Activated gamma-delta T cell treated with Interleukin-2 at 50 U/mL for 16 hours (primary cell): Measurements from ENCODE around the gene STARD13.

Source experiments
- DNase-seq: peaks from one replicate; pipeline ENCODE4 v3.0.0-alpha.2; 2020

Gene STARD13

GRCh38 chr13:33274264-33274663 lies 11.3 kb downstream of the STARD13 start:
- no peak for DNase-seq

DNA sequence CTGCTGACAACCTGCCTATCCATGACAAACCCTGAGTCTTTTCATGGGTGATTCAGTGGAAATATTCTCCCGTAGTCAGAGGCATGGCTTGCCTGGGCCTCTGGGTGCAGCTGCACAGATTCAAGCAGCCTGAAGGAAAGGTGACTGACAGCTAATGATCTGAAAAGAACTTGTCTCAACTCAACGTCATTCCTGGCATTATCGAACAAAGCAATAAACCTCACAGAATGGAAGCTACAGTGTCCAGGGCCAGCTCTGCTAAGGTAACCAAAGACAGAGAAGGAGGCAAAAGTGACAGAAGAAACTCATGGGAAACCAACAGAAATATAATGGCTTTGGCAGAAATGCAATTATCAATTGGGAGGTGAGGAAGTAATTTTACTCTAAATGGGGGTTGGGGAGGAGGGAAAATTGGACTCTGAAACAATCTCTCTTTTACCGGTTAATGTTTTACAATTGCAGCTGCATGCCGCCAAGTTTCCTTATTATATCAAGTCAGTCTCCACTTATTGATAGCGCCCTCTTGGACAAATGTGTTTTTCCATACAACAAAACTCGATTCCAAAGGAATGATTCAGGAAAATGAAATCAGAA lies 12.9 kb downstream of the STARD13 start:
- DNase-seq = no peak

DNA sequence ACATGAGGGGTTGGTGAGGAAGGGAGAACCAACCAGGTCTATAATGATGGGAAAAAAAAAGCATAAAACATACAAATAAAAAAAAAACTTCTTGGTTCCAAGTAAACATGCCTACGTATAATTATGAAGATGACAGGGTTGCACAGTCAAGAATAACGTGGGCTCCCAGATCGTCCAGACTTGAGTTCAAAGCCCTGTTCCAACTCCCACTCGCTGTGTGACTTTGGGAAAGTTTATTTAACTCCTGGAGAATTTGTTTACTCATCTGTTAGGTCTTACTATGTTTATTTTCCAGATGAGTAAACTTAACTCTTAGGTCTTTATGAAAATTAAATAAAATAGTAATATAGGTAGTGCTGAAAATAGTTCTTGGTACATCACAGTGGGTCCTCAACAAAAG lies 13.8 kb downstream of the STARD13 start:
- DNase-seq = no peak

DNA sequence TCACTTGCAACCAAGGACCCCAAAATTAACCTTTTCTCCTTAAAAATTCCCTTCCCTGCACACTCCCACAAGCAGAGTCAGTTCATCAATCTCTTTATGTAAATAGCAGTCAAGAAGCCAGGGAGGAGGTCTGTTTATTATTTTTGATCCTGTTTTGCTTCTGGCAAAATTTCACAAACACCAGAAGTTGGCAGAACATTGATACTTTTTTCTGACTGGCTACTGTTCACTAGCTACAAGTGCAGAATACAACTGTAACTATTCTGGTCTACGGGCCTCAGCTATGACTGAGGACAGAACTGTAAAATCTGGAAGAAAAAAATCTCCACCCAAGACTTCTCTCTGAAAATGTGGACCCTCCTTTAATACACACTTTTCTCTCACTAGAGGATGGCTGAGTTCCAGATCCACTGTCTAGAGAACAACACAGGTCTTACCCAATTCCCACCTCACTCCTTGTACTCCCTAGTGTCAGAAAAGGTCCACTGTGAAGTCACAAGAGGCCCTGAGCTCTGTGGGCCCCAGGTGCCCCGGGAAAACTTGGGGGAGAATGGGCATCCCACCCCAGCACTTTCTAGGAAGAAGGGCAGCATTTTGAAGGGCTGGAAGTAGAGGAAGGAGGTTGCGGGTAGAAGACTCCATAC lies 14.5 kb downstream of the STARD13 start:
- no peak for DNase-seq

- DNase-seq = no peak
Observed at GRCh38 chr13:33265607-33266006, 19.9 kb downstream of the STARD13 start.

DNA sequence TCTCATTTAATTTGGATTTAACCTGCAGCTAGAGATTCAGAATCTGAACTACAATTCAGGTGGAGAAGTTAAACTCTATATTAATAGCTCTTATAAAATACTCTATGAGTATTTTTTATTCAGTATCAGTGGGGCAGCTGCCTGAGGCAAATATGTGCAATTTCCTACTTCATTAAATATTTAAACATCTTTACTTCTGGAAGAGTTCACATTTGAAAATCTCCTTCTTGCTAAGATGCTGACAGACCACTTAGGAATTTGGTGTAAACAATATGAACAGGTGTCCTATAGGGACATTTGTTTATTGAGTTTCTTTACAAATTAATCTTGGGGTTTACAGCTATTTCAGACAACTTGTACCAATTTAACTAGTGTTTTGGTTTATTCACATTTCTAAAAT lies 20.4 kb downstream of the STARD13 start:
- no peak for DNase-seq

DNA sequence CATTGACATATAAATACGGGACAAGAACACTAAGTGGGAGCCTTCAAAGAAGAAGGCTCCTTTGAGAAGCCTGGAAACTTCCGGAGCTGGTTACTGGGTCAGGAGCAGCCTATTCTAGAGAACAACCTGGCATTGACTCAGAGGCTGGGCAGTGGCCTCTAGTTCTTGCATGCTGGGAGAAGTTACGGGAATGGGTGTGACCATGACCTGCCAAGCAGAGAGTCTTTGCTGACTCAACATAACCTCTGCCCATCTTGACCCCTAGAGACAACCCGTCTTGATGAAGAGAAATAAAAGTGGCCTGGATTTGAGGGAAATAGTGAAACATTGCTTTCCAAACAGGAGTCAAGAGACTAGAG lies 21.0 kb downstream of the STARD13 start:
- DNase-seq = no peak

DNA sequence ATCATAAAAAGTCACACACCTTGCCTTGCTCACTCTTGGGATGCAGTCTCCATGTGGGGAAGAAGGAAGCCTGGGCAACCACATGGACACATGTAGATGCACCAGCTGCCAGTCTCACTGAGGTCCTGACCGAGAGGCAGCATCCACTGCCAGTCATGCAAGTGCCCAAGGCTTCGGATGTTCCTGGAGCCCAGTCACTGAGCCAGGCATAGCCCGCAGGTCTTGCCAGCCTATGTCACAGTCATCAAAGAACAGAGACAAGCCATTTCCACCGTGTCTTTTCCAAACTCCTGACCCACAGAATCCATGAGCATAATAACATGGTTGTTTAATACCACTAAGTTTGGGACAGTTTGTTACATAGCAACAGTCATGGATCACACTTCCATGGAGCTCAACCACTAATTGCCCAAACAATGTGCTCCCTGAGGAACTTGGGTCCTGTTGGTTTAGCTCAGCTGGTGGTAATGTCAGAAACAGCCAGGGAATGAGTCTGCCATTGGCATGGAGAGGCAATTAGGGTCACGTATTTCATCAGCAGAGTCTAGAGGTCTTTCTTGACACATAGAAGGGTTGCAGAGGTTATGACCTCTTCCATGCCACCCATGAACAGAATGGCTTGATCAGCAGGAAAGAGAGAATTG lies 21.5 kb downstream of the STARD13 start:
- no peak for DNase-seq

DNA sequence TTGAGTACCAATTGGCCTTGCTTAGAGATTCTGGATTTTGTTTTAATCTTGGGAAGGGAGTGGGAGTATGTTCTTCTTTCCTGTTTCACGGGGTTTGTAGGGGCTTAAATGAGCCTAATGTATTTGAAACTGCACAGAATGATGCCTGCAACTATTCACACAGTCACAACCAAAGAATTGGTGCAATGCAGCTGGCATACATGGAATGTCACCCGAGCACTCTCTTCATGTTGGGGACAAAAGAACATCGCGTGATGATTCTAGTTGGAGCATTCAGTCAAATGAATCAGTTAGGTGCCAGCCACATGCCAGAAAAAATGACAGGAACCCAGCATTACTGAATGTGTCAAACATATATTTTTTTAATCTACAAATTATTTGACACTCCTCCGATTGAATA lies 22.1 kb downstream of the STARD13 start:
- no peak for DNase-seq

DNA sequence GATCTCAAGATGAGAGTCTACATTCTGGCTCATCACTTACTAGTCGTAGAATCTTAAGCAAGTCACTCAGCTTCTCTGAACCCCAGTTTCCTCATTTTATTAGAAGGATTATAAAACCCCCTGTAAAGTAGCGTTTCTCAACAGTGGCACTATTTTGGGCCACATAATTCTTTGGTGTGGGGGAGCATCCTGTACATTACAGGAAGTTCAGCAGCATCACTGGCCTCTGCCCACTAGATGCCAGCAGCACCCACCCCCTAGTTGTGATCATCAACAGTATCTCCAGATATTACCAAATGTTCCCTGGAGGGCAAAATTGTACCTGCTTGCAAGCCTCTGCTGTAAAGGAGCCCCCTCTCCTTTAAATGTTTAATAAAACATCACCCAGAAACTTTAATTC lies 22.6 kb downstream of the STARD13 start:
- no peak for DNase-seq

DNA sequence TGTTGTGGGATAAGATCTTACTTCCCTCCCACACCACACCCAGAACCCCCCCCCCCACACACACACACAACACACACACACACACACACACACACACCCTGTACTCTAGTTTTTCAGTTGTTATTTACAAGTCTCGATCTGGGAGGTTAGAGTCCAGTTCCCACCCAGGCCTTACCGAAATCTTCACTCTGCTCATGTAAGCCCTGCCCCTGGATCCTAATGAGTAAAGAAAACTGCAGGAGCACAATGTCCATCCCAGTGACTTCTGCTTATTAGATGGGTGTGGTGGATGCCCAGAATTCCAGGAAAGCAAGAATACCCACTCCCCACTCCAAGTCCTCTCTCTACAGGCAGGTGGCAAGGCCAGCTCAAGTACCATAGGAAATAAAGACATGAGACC lies 23.0 kb downstream of the STARD13 start:
- no peak for DNase-seq

- DNase-seq = no peak
Observed at GRCh38 chr13:33262062-33262487, 23.5 kb downstream of the STARD13 start.

DNA sequence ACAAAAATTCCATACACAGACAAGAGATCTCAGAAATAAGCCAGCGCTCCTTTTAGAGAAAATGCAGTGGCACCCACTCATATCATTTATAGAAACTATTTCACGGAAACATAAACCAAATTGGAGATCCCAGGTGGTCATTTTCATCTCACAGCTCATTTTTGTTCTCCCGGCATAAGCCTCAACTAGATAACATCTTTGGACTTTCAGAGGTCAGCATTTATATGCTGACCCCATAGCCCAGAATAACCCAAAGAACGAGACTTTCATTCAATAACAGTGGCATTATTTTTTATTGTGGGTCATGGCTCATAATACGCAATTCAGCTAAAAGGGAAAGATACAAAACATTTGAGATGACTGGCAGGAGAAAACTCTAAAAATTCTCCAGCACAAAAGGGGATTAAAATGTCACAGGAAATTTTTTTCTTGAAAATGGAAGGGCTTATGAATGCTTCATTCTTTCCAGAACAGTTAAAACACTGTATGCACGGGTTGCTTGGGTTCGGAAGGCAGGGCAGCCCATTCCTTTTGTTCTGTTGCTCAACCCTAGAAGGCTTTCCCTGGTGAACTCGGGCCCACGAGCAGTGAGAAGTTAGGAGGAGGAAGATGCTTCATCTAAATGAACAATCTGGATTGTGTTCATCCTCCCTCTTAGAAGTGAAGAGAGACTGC lies 24.0 kb downstream of the STARD13 start:
- no peak for DNase-seq

DNA sequence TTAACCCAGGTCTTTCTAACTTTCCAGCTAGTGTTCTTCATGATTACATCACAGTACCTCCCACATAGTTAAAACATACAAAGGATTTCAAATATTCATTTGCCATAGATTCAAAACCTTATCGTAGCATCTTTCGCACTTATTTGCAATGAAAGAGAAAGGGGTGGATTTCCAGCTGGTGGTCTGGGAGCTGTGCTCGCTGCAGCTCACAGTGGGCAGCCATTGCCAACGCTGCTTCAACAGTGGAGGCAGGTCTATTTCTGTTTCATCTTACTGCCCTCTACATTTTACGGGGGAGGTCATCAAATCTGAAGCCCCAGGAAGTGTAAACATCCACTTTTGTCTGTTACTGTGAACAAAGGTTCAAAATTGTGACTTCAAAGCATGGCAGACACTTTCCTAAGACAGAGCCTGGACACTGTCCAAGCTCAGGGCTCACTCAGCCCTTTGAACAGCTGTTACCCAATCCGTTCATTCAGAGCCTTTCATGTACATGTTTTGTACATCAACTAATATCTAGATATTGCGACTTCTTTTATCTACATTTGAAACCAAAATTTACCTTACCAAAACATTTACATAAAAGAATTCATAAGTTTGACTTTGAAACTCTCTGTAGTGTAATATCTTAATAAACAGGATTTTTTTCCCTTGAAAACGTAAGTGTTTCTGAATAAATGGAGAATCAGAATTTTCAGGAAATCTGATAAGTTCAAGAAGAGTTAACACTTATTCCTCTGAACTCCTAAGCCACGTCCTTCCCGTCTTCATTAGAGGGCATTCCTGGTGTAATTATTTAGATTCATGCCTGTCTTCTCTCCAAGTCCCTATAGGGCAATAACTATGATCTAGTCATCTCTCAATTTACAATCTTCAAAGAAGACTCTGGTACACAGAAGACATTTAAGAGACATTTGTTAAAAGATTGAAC lies 25.1 kb downstream of the STARD13 start:
- DNase-seq = no peak

GRCh38 chr13:33259296-33259695 lies 26.3 kb downstream of the STARD13 start:
- DNase-seq = no peak

GRCh38 chr13:33258808-33259193 lies 26.8 kb downstream of the STARD13 start:
- DNase-seq = no peak

GRCh38 chr13:33257841-33258807 lies 27.4 kb downstream of the STARD13 start:
- no peak for DNase-seq

DNA sequence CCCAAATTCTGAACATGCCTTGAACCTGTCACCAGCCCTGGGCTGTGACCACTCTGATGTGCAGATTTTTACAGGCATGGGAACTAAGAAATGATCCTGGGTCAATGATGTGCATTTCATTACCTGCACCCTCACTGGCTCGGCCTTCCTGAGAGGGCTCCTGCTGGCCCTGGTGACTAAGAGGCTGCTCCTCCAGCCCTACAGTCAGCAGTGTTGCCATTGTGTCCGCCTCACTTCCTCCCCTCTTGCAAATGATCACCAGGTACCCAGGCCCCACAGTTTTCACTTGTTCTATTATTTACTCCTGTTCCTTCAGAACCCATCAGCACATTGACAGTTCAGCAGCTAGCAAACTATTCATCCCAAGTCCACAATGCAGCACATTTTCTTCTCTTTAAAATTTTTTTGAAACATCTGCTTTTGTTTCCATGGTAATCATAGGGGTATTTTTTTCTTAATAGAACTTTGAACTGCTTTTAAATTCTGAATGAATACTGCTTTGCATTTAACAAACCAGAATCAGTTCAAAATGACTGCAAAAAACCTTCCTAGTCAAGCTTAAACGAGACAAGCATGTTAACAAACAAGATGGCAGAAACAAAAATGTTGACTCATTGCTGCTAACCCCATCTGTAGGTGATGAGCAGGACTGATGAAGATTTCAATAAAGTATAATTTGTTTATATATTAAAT lies 29.3 kb downstream of the STARD13 start:
- no peak for DNase-seq

GRCh38 chr13:33252135-33252534 lies 33.4 kb downstream of the STARD13 start:
- no peak for DNase-seq

DNA sequence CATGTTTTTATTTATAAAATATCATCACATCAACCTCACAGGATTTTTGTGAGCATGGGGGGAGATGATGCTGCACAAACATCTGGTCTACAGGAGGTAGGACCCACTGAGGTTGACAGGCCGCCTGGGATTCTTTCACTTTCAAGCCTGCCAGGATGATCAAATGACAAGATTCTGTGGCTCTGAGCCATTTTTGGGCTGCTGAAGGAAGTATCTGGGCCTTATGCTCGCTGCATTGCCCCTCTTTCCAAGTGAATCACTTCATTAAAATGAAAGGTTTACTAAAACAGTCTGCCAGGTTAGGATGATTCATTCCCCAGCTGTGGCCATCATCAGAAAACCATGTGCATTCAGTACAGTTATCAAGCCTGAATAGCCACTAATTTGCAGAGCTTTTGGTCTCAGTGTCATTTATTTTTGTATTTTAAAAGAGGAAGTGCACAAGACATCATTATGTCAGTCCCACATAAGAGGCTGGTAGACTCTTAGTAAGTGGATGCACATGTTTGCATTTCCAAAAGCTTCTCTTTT lies 34.4 kb downstream of the STARD13 start:
- no peak for DNase-seq

GRCh38 chr13:33250609-33251008 lies 34.9 kb downstream of the STARD13 start:
- no peak for DNase-seq
